Muscle layer of colon (tissue), 2 donors: ENCODE measurements around the gene CLTB.
"Not testable (repeated sequence)": the region's sequence is repeated elsewhere in the genome, so short reads cannot be mapped to it uniquely, and the experiment has no call there.

Source experiments
- H3K27ac ChIP-seq: one replicate; pipeline ENCODE4 v1.7.0; 2013; ENCODE audit warnings: low read depth, mild to moderate bottlenecking, low read length, moderate library complexity
- H3K27me3 ChIP-seq, 2 donors: one replicate each; pipeline ENCODE4 v1.7.0; 2013; ENCODE audit warnings: low read length in 2 of 2, mild to moderate bottlenecking in 2 of 2; ENCODE audit not compliant: insufficient read depth in 2 of 2, control insufficient read depth in 1 of 2
- H3K36me3 ChIP-seq: one replicate; pipeline ENCODE4 v1.7.0; 2013; ENCODE audit warnings: mild to moderate bottlenecking, low read length; ENCODE audit not compliant: insufficient read depth
- H3K4me1 ChIP-seq: one replicate; pipeline ENCODE4 v1.7.0; 2013; ENCODE audit warnings: mild to moderate bottlenecking, low read length; ENCODE audit not compliant: insufficient read depth
- H3K4me3 ChIP-seq, 2 donors: one replicate each; pipeline ENCODE4 v1.7.0; 2013; ENCODE audit warnings: low read length in 2 of 2, low read depth in 1 of 2, mild to moderate bottlenecking in 1 of 2, moderate library complexity in 1 of 2
- H3K9ac ChIP-seq: one replicate; pipeline ENCODE4 v1.7.0; 2013; ENCODE audit warnings: low read length
- H3K9me3 ChIP-seq: one replicate; pipeline ENCODE4 v1.7.0; 2013; ENCODE audit warnings: mild to moderate bottlenecking, low read length
- donor health status: abdominal sarcoma.
- donor health status: Adenocarcinoma of cecum.

The CLTB gene

DNA sequence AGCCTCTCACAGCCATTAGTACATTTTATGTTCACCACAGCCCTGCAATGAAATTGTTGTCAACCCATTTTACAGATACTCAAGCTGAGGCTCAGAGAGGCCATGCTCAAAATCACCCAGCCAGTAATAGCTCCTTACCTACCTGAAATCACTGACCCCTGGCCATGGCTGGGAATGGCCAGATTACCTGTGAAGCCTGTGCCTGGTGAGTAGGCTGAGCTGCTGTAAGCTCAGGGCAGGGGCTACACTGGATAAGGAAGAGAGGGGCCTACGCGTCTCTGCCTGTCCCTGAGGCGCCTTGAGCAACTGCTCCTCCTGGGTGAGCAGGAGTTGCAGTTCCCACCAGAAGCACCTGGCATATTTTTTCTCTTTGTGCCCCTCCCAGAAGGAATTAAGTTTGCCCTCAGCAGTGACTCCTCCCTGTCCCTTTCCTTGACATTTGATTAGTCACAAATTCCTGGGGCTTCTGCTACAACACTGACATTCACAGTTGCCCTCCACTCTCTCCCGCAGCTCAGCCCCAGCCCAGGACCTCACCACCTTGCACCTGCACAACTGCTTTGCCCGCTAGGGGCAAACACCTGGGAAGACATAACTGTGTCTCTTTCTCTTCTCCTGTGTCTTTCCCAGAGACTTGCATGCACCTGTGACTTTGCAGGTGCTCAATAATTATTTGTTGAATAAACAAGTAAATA, 5.7 kb downstream of the CLTB start:
- no peak overlapping the region for H3K27ac ChIP-seq
- no peak overlapping the region for H3K9ac ChIP-seq
- H3K4me1 ChIP-seq: peaks cover 28% of the 10 kb centered on the region
- no peaks in the 10 kb centered on the region for H3K9me3 ChIP-seq
- H3K36me3 ChIP-seq: peaks cover 24% of the 10 kb centered on the region
- no peak overlapping the region for H3K4me3 ChIP-seq
- no peaks in the 10 kb centered on the region for H3K27me3 ChIP-seq

- H3K27ac ChIP-seq: no peak overlapping the region
- H3K36me3 ChIP-seq: peaks cover 24% of the 10 kb centered on the region
These were observed 6.6 kb downstream of the CLTB start for GRCh38 chr5:176409765-176410164.

GRCh38 chr5:176408590-176408989, 7.7 kb downstream of the CLTB start:
- H3K4me3 ChIP-seq: no peak overlapping the region
- no peaks in the 10 kb centered on the region for H3K27me3 ChIP-seq
- peaks cover 24% of the 10 kb centered on the region for H3K36me3 ChIP-seq
- H3K4me1 ChIP-seq: peaks cover 7% of the 10 kb centered on the region
- no peak overlapping the region for H3K9ac ChIP-seq
- no peaks in the 10 kb centered on the region for H3K9me3 ChIP-seq
- no peak overlapping the region for H3K27ac ChIP-seq

More at GRCh38 chr5:176409765-176410164, 6.6 kb downstream of the CLTB start:
- Histone ChIP-seq H3K9ac (no peak overlapping the region), H3K4me3 (no peak overlapping the region), H3K4me1 (peaks cover 19% of the 10 kb centered on the region), H3K9me3 (no peaks in the 10 kb centered on the region), H3K27me3 (no peaks in the 10 kb centered on the region)

DNA sequence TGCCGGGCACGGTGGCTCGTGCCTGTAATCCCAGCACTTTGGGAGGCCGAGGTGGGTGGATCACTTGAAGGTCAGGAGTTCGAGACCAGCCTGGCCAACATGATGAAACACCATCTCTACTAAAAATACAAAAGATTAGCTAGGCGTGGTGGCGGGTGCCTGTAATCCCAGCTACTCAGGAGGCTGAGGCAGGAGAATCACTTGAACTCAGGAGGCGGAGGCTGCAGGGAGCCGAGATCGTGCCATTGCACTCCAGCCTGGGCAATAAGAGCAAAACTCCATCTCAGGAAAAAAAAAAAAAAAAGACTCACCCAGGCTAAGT, 8.1 kb downstream of the CLTB start:
- H3K27me3 ChIP-seq, H3K4me1 ChIP-seq, H3K27ac ChIP-seq, H3K4me3 ChIP-seq, H3K9me3 ChIP-seq, H3K9ac ChIP-seq: not testable (repeated sequence)
- H3K36me3 ChIP-seq: peaks cover 24% of the 10 kb centered on the region

DNA sequence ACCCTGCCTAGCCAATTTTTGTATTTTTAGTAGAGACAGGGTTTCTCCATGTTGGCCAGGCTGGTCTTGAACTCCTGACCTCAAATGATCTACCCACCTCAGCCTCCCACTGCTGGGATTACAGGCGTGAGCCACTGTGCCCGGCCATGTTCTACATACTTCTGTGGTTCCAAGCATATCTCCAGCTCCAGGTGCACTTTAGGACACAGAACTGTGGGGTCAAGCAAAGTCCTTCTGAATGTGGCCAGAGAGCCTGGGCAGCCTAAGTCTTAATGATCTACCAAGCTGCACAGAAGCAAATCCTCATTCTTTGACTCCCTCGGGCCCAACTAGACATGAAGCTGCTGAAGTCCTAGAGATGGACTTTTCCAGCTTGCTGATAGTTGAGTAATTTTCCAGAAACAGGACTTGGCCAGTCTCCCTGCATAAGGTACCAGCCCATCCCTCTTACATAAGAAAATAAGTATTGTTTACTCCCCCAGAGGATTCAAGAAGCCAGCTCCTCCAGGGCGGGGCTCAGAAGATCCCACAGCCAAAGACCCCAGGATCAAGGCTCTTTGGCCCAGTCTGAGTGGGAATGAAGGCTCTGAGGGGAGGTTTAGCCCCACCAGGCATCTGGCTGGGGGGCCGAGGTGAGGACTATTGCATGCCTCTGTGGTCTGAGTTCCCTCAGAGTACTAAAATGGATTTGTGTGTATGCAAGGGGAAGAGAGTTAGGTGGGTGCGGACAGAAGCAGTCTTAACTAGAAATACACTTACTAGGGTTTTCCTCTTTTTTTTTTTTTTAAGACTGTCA, 8.7 kb downstream of the CLTB start:
- Histone ChIP-seq H3K9ac (no peak overlapping the region), H3K4me1 (peaks cover 1% of the 10 kb centered on the region), H3K36me3 (peaks cover 24% of the 10 kb centered on the region), H3K27me3 (no peaks in the 10 kb centered on the region), H3K27ac (no peak overlapping the region), H3K9me3 (no peaks in the 10 kb centered on the region), H3K4me3 (no peak overlapping the region)

DNA sequence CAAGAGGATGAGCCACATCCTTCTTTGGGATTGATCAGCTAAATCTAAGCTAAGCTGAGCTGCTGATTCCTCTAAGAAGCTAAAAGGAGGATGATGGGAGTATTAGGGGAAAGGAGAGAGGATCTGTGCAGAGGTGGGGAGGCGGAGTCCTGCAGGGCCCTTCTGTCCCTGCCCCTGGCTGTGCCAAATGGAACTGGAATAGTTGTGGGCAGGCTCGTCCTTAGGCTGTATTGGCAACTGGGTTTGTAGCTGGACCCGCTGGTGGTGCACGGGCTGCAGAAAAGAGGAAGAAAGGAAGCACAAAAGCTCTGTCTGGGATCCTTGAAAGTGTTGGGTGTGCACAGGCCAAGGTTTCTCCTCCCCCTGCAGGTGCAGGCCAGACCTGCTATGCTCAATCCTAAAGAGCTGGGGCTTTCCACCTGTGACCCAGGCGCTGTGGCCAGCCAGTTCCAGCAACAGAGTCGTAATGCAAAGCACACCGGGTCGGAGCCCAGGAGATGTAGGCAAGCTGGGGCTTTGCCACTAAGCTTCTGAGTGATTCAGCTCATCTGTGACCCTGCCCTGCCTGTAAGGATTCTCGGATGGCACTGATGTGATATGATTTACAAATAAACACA, 9.8 kb downstream of the CLTB start:
- Histone ChIP-seq H3K4me1 (peaks cover 4% of the 10 kb centered on the region), H3K9me3 (no peaks in the 10 kb centered on the region), H3K4me3 (no peak overlapping the region), H3K36me3 (peaks cover 24% of the 10 kb centered on the region), H3K27ac (no peak overlapping the region), H3K9ac (no peak overlapping the region), H3K27me3 (no peaks in the 10 kb centered on the region)

- Histone ChIP-seq H3K36me3 (peaks cover 18% of the 10 kb centered on the region), H3K27ac (no peak overlapping the region), H3K4me3 (no peak overlapping the region)
These were observed 10.5 kb downstream of the CLTB start for GRCh38 chr5:176405656-176406435.

GRCh38 chr5:176401281-176402205, 14.8 kb downstream of the CLTB start:
- Histone ChIP-seq H3K27ac (no peak overlapping the region), H3K4me1 (peaks cover 4% of the 10 kb centered on the region), H3K9ac (no peak overlapping the region), H3K4me3 (no peak overlapping the region), H3K36me3 (peaks cover 7% of the 10 kb centered on the region), H3K9me3 (no peaks in the 10 kb centered on the region), H3K27me3 (no peaks in the 10 kb centered on the region)

More at GRCh38 chr5:176405656-176406435, 10.5 kb downstream of the CLTB start:
- Histone ChIP-seq H3K4me1 (peaks cover 4% of the 10 kb centered on the region), H3K27me3 (no peaks in the 10 kb centered on the region), H3K9me3 (no peaks in the 10 kb centered on the region), H3K9ac (no peak overlapping the region)

DNA sequence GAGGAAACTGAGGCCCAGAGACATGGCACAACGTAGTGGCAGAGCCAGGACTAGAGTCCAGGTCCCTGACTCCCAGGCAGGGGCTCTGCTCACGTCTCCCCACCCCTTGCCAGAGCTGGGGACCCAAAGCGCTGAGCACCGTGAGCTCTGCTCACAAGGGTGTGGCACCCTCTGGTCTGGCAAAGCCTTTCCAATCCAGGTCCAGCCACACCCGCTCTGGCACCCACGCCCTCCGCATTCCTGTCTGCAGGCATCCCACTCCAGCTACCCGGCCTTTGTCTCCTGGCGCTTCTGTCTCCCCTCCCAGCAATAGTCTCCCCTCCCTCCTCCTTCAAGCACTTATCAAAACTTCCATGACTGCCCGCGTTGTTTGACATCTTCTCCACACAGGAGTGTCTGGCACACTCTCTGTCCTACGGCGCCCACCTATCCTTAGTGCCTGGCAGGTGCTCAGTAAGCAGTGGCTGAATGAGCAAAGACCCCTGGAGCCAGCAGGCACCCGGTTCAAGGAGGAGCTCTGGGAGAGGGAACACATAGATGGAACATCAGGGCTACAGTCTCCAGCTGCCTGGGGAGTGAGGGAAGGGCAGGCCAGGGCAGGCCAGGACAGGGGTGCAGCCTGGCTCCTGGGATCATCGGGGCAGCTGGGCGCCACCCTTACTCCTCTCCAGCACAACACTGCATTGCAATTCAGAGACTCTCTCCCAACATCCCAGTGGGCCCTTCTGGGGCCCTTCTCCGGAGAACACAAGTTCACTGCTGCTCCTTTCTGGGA, 15.8 kb downstream of the CLTB start:
- Histone ChIP-seq H3K27me3 (no peaks in the 10 kb centered on the region), H3K36me3 (peaks cover 15% of the 10 kb centered on the region), H3K9me3 (no peaks in the 10 kb centered on the region), H3K4me3 (no peak overlapping the region), H3K4me1 (peaks cover 5% of the 10 kb centered on the region), H3K27ac (no peak overlapping the region), H3K9ac (no peak overlapping the region)

GRCh38 chr5:176397736-176398420, 18.5 kb downstream of the CLTB start:
- no peak overlapping the region for H3K27ac ChIP-seq

More at GRCh38 chr5:176397736-176398420, 18.5 kb downstream of the CLTB start:
- Histone ChIP-seq H3K9ac (no peak overlapping the region), H3K4me3 (no peak overlapping the region), H3K27me3 (no peaks in the 10 kb centered on the region), H3K9me3 (no peaks in the 10 kb centered on the region), H3K36me3 (peaks cover 30% of the 10 kb centered on the region), H3K4me1 (peaks cover 10% of the 10 kb centered on the region)
